AG04450 (cell line): ENCODE data around the gene CABS1. TPM values are rescaled to one million over a fixed set of nuclear protein-coding genes. Genes with fewer than 3 reads are reported as not detected.

Experiments used
- CTCF ChIA-PET: fragments of 300-600, 350-600 bp; formaldehyde crosslinking; extraction: SDS; loops from one replicate; lab custom pipeline; 2022; ENCODE audit warnings: antibody characterized with exemption, inconsistent platforms; lab: Charles Lee
- POLR2A ChIA-PET: fragments of 350-600 bp; formaldehyde crosslinking; extraction: SDS; loops from one replicate; lab custom pipeline; 2021; ENCODE audit warnings: antibody characterized with exemption, inconsistent platforms; lab: Yijun Ruan, JAX
- DNase-seq: peaks from one replicate; pipeline ENCODE4 v3.0.0-alpha.2; 2011; ENCODE audit warnings: low read depth, low spot score
- H3K27ac ChIP-seq: one replicate; pipeline ENCODE4 v1.5.1; 2012; ENCODE audit warnings: low read depth, low read length, control low read depth
- H3K27me3 ChIP-seq: one replicate; pipeline ENCODE4 v1.6.0; 2012; ENCODE audit warnings: low read length; ENCODE audit not compliant: control insufficient read depth, insufficient read depth
- H3K4me3 ChIP-seq: 2 replicates; pipeline ENCODE4 v1.5.1; 2011; ENCODE audit warnings: mild to moderate bottlenecking, low read depth, low read length, control low read depth
- H3K9me3 ChIP-seq: 2 replicates; pipeline ENCODE4 v1.5.1; 2012; ENCODE audit warnings: low read length; ENCODE audit not compliant: control insufficient read depth, insufficient read depth
- CTCF ChIP-seq: IDR thresholded peaks from 2 replicates; pipeline ENCODE4 v1.5.1; 2011; ENCODE audit warnings: low read depth, low read length, control low read depth, inconsistent platforms
- polyA minus RNA-seq: library from RNA; depleted of rRNA, polyadenylated mRNA; stranded (reverse); fragments of >200 nt; gene quantifications from 2 replicates; pipeline ENCODE4 v1.2.3, GENCODE V29; 2011; rRNA and poly(A)+ RNA removed
- polyA plus RNA-seq: library from polyadenylated mRNA; depleted of rRNA; stranded (reverse); fragments of >200 nt; gene quantifications from 2 replicates; pipeline ENCODE4 v1.2.3, GENCODE V29; 2011; rRNA removed

The CABS1 gene
- polyA plus RNA-seq, result not detected in 2 replicates
- polyA minus RNA-seq, result not detected in 2 replicates

GRCh38 chr4:70334681-70335080, at the start of gene CABS1:
CABS1 (plus strand) TSS chr4:70334981; CDS start chr4:70335040, 59 bp downstream.
- CTCF ChIA-PET, result no interaction called here
- no peak within 1 kb of the TSS for H3K27ac ChIP-seq
- H3K4me3 ChIP-seq, result no peak within 1 kb of the TSS
- DNase-seq, result no peak
- POLR2A ChIA-PET, result no interaction called here
- TF ChIP-seq CTCF, result no peak
- H3K9me3 ChIP-seq, result no peaks in the 10 kb centered on the region
- H3K27me3 ChIP-seq, result no peaks in the 10 kb centered on the region

GRCh38 chr4:70288651-70289050, 46.1 kb upstream of the CABS1 start:
- Histone ChIP-seq H3K27ac (no peak overlapping the region), H3K4me3 (no peak overlapping the region), H3K9me3 (no peaks in the 10 kb centered on the region), H3K27me3 (no peaks in the 10 kb centered on the region)
- CTCF ChIA-PET, result no interaction called here
- DNase-seq, result no peak
- no peak for TF ChIP-seq CTCF
- POLR2A ChIA-PET, result no interaction called here

GRCh38 chr4:70291341-70291740, 43.4 kb upstream of the CABS1 start:
- Histone ChIP-seq H3K9me3 (no peaks in the 10 kb centered on the region), H3K27me3 (no peaks in the 10 kb centered on the region), H3K27ac (no peak overlapping the region), H3K4me3 (no peak overlapping the region)
- no peak for DNase-seq
- ChIA-PET POLR2A (no interaction called here), CTCF (no interaction called here)
- TF ChIP-seq CTCF, result no peak

GRCh38 chr4:70297576-70297975, 37.2 kb upstream of the CABS1 start:
- ChIA-PET CTCF (no interaction called here), POLR2A (no interaction called here)
- Histone ChIP-seq H3K27ac (no peak overlapping the region), H3K27me3 (no peaks in the 10 kb centered on the region), H3K4me3 (no peak overlapping the region), H3K9me3 (no peaks in the 10 kb centered on the region)
- no peak for DNase-seq
- TF ChIP-seq CTCF, result no peak

- no peak for TF ChIP-seq CTCF
- Histone ChIP-seq H3K9me3 (no peaks in the 10 kb centered on the region), H3K27me3 (no peaks in the 10 kb centered on the region), H3K27ac (no peak overlapping the region), H3K4me3 (no peak overlapping the region)
- no peak for DNase-seq
- ChIA-PET CTCF (no interaction called here), POLR2A (no interaction called here)
Measured at GRCh38 chr4:70298051-70298450, 36.7 kb upstream of the CABS1 start.
